Small intestine (tissue), 7 donors: Measurements from ENCODE around the gene GALNT13. TPM values are rescaled to one million over a fixed set of nuclear protein-coding genes. Genes with fewer than 3 reads are reported as not detected.

ENCODE experiments used
- DNase-seq, 2 donors: peaks; one replicate each; pipeline versions ENCODE4 v3.0.0 to v3.0.0-alpha.2; 2013
- FAIRE-seq: peaks from 2 replicates; lab custom pipeline; 2012; peaks lifted over from hg19 to GRCh38; lab: Jason Lieb, UNC
- H3K27ac ChIP-seq, 3 donors: one replicate each; pipeline ENCODE4 v1.5.1; 2013; ENCODE audit warnings: low read length in 2 of 3, mild to moderate bottlenecking in 2 of 3, control low read depth in 1 of 3, inconsistent platforms in 1 of 3, low read depth in 1 of 3, moderate library complexity in 1 of 3
- H3K27me3 ChIP-seq, 3 donors: one replicate each; pipeline ENCODE4 v1.6.1; 2013; ENCODE audit warnings: low read length in 3 of 3, inconsistent platforms in 1 of 3; ENCODE audit not compliant: control insufficient read depth in 3 of 3, insufficient read depth in 3 of 3
- H3K36me3 ChIP-seq, 3 donors: one replicate each; pipeline ENCODE4 v1.6.1; 2013; ENCODE audit warnings: low read length in 3 of 3, inconsistent platforms in 1 of 3, low read depth in 1 of 3, mild to moderate bottlenecking in 1 of 3, moderate library complexity in 1 of 3; ENCODE audit not compliant: control insufficient read depth in 3 of 3, insufficient read depth in 2 of 3
- H3K4me1 ChIP-seq, 3 donors: one replicate each; pipeline ENCODE4 v1.6.1; 2013; ENCODE audit warnings: low read length in 2 of 3, inconsistent platforms in 1 of 3, low read depth in 1 of 3, mild to moderate bottlenecking in 1 of 3, moderate library complexity in 1 of 3; ENCODE audit not compliant: control insufficient read depth in 3 of 3, insufficient read depth in 2 of 3
- H3K4me3 ChIP-seq, 3 donors: one replicate each; pipeline ENCODE4 v1.5.1; 2013; ENCODE audit warnings: low read length in 3 of 3, control low read depth in 1 of 3, inconsistent platforms in 1 of 3, low read depth in 1 of 3, mild to moderate bottlenecking in 1 of 3, moderate library complexity in 1 of 3
- H3K9me3 ChIP-seq, 2 donors: one replicate each; pipeline ENCODE4 v1.6.1; 2013; ENCODE audit warnings: low read depth in 1 of 2, low read length in 1 of 2; ENCODE audit not compliant: control insufficient read depth in 2 of 2, insufficient read depth in 1 of 2
- WGBS, 3 donors: extraction: QIAGEN DNeasy Blood & Tissue Kit; methylation state at CpG; one replicate each; pipeline ENCODE4 v1.1.7; 2013; 5-methylcytosine and 5-hydroxymethylcytosine counted together
- polyA plus RNA-seq, 4 donors: library from polyadenylated mRNA; stranded (reverse) in 3 of 4; unstranded in 1 of 4; fragments of 200-250 nt in 3 of 4; fragments of 120-200 nt in 1 of 4; gene quantifications; one replicate each; pipeline versions ENCODE4 v1.2.1 to v1.2.3, GENCODE V29; 2013
- donor health status: healthy with polysubstance abuse.
- donor health status: control.
- donor health status: control.
- donor health status: Bipolar disorder and iron deficiency.
- donor health status: healthy.

The GALNT13 gene
- polyA plus RNA-seq, 4 donors: 0.21 to 4.7 TPM; not detected in 2

- Histone ChIP-seq H3K36me3 (no peaks in the 10 kb centered on the region), H3K27ac (no peak overlapping the region), H3K27me3 (no peaks in the 10 kb centered on the region), H3K4me1 (no peaks in the 10 kb centered on the region), H3K4me3 (no peak overlapping the region), H3K9me3 (no peaks in the 10 kb centered on the region)
- no peak for FAIRE-seq
- DNase-seq: no peak
- WGBS, 3 donors: 86 to 90% (median 86%) methylated on average over 2 of the region's 2 CpGs
Observed at GRCh38 chr2:154267983-154268382, 396.3 kb downstream of the GALNT13 start.

GRCh38 chr2:154280543-154280942, 408.8 kb downstream of the GALNT13 start:
- DNase-seq (no peak), FAIRE-seq (no peak)
- WGBS, 3 donors: 78 to 89% (median 81%) methylated on average over 2 of the region's 2 CpGs
- H3K4me1 ChIP-seq: no peaks in the 10 kb centered on the region
- no peaks in the 10 kb centered on the region for H3K27me3 ChIP-seq
- H3K9me3 ChIP-seq: peaks cover 0 to 4% of the 10 kb centered on the region in 2 donors
- H3K27ac ChIP-seq: no peak overlapping the region
- no peak overlapping the region for H3K4me3 ChIP-seq
- no peaks in the 10 kb centered on the region for H3K36me3 ChIP-seq

GRCh38 chr2:154289870-154290269, 418.1 kb downstream of the GALNT13 start:
- Histone ChIP-seq H3K27me3 (no peaks in the 10 kb centered on the region), H3K36me3 (no peaks in the 10 kb centered on the region), H3K4me3 (no peak overlapping the region), H3K27ac (no peak overlapping the region), H3K9me3 (peaks cover 0 to 21% of the 10 kb centered on the region in 2 donors), H3K4me1 (no peaks in the 10 kb centered on the region)
- 66 to 76% (median 70%) methylated on average over 1 of the region's 1 CpG for whole genome bisulfite sequencing, 3 donors
- FAIRE-seq (no peak), DNase-seq (no peak)

GRCh38 chr2:154291511-154291910, 419.8 kb downstream of the GALNT13 start:
- WGBS, 3 donors: 93 to 94% (median 94%) methylated on average over 20 of the region's 20 CpGs
- peaks cover 0 to 19% of the 10 kb centered on the region in 2 donors for H3K9me3 ChIP-seq
- no peak for DNase-seq
- no peak overlapping the region for H3K4me3 ChIP-seq
- H3K36me3 ChIP-seq: no peaks in the 10 kb centered on the region
- H3K27ac ChIP-seq: no peak overlapping the region
- FAIRE-seq: no peak
- H3K27me3 ChIP-seq: no peaks in the 10 kb centered on the region
- no peaks in the 10 kb centered on the region for H3K4me1 ChIP-seq

- Histone ChIP-seq H3K27ac (no peak overlapping the region), H3K36me3 (no peaks in the 10 kb centered on the region), H3K4me1 (no peaks in the 10 kb centered on the region), H3K4me3 (no peak overlapping the region), H3K27me3 (no peaks in the 10 kb centered on the region), H3K9me3 (peaks cover 0 to 15% of the 10 kb centered on the region in 2 donors)
- DNase-seq (no peak), FAIRE-seq (no peak)
- WGBS, 3 donors: 89 to 94% (median 91%) methylated on average over 3 of the region's 3 CpGs
Observed at GRCh38 chr2:154291927-154292326, 420.2 kb downstream of the GALNT13 start.

- Histone ChIP-seq H3K4me3 (no peak overlapping the region), H3K27ac (no peak overlapping the region), H3K4me1 (no peaks in the 10 kb centered on the region), H3K27me3 (no peaks in the 10 kb centered on the region), H3K36me3 (no peaks in the 10 kb centered on the region), H3K9me3 (peaks cover 0 to 9% of the 10 kb centered on the region in 2 donors)
- FAIRE-seq (no peak), DNase-seq (no peak)
Observed at GRCh38 chr2:154293864-154294263, 422.1 kb downstream of the GALNT13 start.

- WGBS, 3 donors: 66 to 86% (median 84%) methylated on average over 3 of the region's 3 CpGs
- Histone ChIP-seq H3K4me3 (no peak overlapping the region), H3K36me3 (no peaks in the 10 kb centered on the region), H3K4me1 (no peaks in the 10 kb centered on the region), H3K27me3 (no peaks in the 10 kb centered on the region), H3K9me3 (no peaks in the 10 kb centered on the region), H3K27ac (no peak overlapping the region)
- DNase-seq (no peak), FAIRE-seq (no peak)
Observed at GRCh38 chr2:154306266-154306970, 434.7 kb downstream of the GALNT13 start.

- WGBS, 3 donors: 62 to 88% (median 84%) methylated on average over 1 of the region's 1 CpG
- H3K27ac ChIP-seq: no peak overlapping the region
- H3K36me3 ChIP-seq: no peaks in the 10 kb centered on the region
- DNase-seq (no peak), FAIRE-seq (no peak)
- H3K9me3 ChIP-seq: no peaks in the 10 kb centered on the region
- H3K4me3 ChIP-seq: no peak overlapping the region
- H3K4me1 ChIP-seq: no peaks in the 10 kb centered on the region
- no peaks in the 10 kb centered on the region for H3K27me3 ChIP-seq
Observed at GRCh38 chr2:154307007-154307406, 435.3 kb downstream of the GALNT13 start.

- no peaks in the 10 kb centered on the region for H3K4me1 ChIP-seq
- no peaks in the 10 kb centered on the region for H3K9me3 ChIP-seq
- FAIRE-seq: no peak
- no peaks in the 10 kb centered on the region for H3K27me3 ChIP-seq
- no peak overlapping the region for H3K4me3 ChIP-seq
- H3K27ac ChIP-seq: no peak overlapping the region
- WGBS, 3 donors: 83 to 92% (median 90%) methylated on average over 2 of the region's 2 CpGs
- no peaks in the 10 kb centered on the region for H3K36me3 ChIP-seq
- DNase-seq: no peak
Observed at GRCh38 chr2:154324601-154325000, 452.9 kb downstream of the GALNT13 start.
